ENCODE data around the gene IMPG1.

Gene IMPG1

GRCh38 chr6:75893058-75893775 lies 179.2 kb downstream of the IMPG1 start:
- no peak for FAIRE-seq
- peak; percentile 39 for DNase-seq (ENCODE audit: low spot score)

GRCh38 chr6:75892384-75892783 lies 180.1 kb downstream of the IMPG1 start:
- DNase-seq (ENCODE audit: low spot score) (no peak), FAIRE-seq (no peak)

GRCh38 chr6:75884822-75885221 lies 187.6 kb downstream of the IMPG1 start:
- FAIRE-seq: no peak
- no peak for DNase-seq (ENCODE audit: low spot score)

GRCh38 chr6:75882734-75883133 lies 189.7 kb downstream of the IMPG1 start:
- FAIRE-seq (no peak), DNase-seq (ENCODE audit: low spot score) (peak; percentile 18)

GRCh38 chr6:75880305-75880704 lies 192.2 kb downstream of the IMPG1 start:
- FAIRE-seq (no peak), DNase-seq (ENCODE audit: low spot score) (no peak)

- FAIRE-seq: no peak
- no peak for DNase-seq (ENCODE audit: low spot score)
These were observed 196.3 kb downstream of the IMPG1 start for GRCh38 chr6:75876152-75876551.

- FAIRE-seq: no peak
- no peak for DNase-seq (ENCODE audit: low spot score)
These were observed 198.2 kb downstream of the IMPG1 start for GRCh38 chr6:75874224-75874623.
